HepG2 (cell line): ENCODE results near the gene MAGEB6. TPM values are rescaled to one million over a fixed set of nuclear protein-coding genes. Genes with fewer than 3 reads are reported as not detected.

Experiments used
- ATAC-seq: fragments of 200-7000 bp; cut with Tn5 transposase; 3 replicates; pipeline ENCODE4 v1.9.1; 2020; ENCODE audit warnings: mild to moderate bottlenecking, moderate library complexity
- BruUV-seq: library from RNA; stranded (reverse); fragments of 400-500 nt; replicated peaks from 2 replicates; lab custom pipeline; 2021; lab: Mats Ljungman, UMichigan
- CTCF ChIA-PET: fragments of 300-600 bp; formaldehyde crosslinking; extraction: SDS; loops from one replicate; lab custom pipeline; 2021; ENCODE audit warnings: low total read pairs, inconsistent platforms, low intra/inter-chr PET ratio; lab: Yijun Ruan, JAX
- POLR2A ChIA-PET: fragments of 350-600 bp; sonication (Branson Sonifier 250); formaldehyde crosslinking; loops from one replicate; lab custom pipeline; 2020; ENCODE audit warnings: antibody characterized with exemption, inconsistent platforms; lab: Yijun Ruan, JAX
- DNase-seq: peaks from one replicate; pipeline ENCODE4 v3.0.0-alpha.2; 2015; ENCODE audit warnings: low spot score
- FAIRE-seq: peaks from 3 replicates; lab custom pipeline; 2011; peaks lifted over from hg19 to GRCh38; lab: Jason Lieb, UNC
- H2AFZ ChIP-seq: one replicate; pipeline ENCODE4 v1.6.1; 2011; ENCODE audit warnings: low read length, inconsistent platforms
- H3K27ac ChIP-seq: fragments of 300-600 bp; 3 replicates; pipeline ENCODE4 v1.8.0; 2011; ENCODE audit warnings: mixed run types, mild to moderate bottlenecking, mixed read lengths, low read length, inconsistent platforms; ENCODE audit not compliant: insufficient read depth; ENCODE audit errors: extremely low read length
- H3K27me3 ChIP-seq, 2 experiments: fragments of 200-600 bp in 1 of 2; 2 replicates in 1 of 2; 3 replicates in 1 of 2; pipeline versions ENCODE4 v1.6.0 to v1.8.0; 2011; ENCODE audit warnings: low read length in 2 of 2, mild to moderate bottlenecking in 2 of 2, moderate library complexity in 2 of 2, inconsistent platforms in 1 of 2; ENCODE audit not compliant: insufficient read depth in 2 of 2, control insufficient read depth in 1 of 2
- H3K36me3 ChIP-seq, 2 experiments: fragments of 200-600 bp in 1 of 2; replicated peaks in 1 of 2; 2 replicates in 1 of 2; 3 replicates in 1 of 2; pipeline versions ENCODE4 v1.5.1 to v1.8.0; 2011; ENCODE audit warnings: low read length in 2 of 2, inconsistent platforms in 1 of 2; ENCODE audit not compliant: insufficient read depth in 2 of 2, control insufficient read depth in 1 of 2
- H3K4me1 ChIP-seq: 2 replicates; pipeline ENCODE4 v1.5.1; 2012; ENCODE audit warnings: low read length, inconsistent platforms; ENCODE audit not compliant: insufficient read depth
- H3K4me2 ChIP-seq: 2 replicates; pipeline ENCODE4 v1.6.0; 2011; ENCODE audit warnings: low read depth, low read length, inconsistent platforms
- H3K4me3 ChIP-seq, 3 experiments: fragments of 200-600 bp in 1 of 3; sonication (generic), shearing (Covaris generic) in 1 of 3; replicated peaks in 1 of 3; 2 replicates each; pipeline ENCODE4 v1.5.1; 2011 to 2016; ENCODE audit warnings: low read length in 3 of 3, inconsistent platforms in 2 of 3, low read depth in 2 of 3, mild to moderate bottlenecking in 2 of 3, control low read depth in 1 of 3, mixed read lengths in 1 of 3; ENCODE audit not compliant: insufficient read depth in 1 of 3
- H3K79me2 ChIP-seq: one replicate; pipeline ENCODE4 v1.6.1; 2011; ENCODE audit warnings: low read length, inconsistent platforms; ENCODE audit not compliant: insufficient read depth
- H3K9ac ChIP-seq: 2 replicates; pipeline ENCODE4 v1.6.0; 2011; ENCODE audit warnings: mild to moderate bottlenecking, low read depth, low read length, inconsistent platforms; ENCODE audit not compliant: insufficient read depth
- H3K9me3 ChIP-seq: 2 replicates; pipeline ENCODE4 v1.5.1; 2012; ENCODE audit warnings: mild to moderate bottlenecking, low read length
- H4K20me1 ChIP-seq: 2 replicates; pipeline ENCODE4 v1.6.0; 2011; ENCODE audit warnings: inconsistent platforms, mild to moderate bottlenecking, low read length, moderate library complexity; ENCODE audit not compliant: insufficient read depth
- DR1 ChIP-seq: sonication (generic); formaldehyde crosslinking; IDR thresholded peaks from 2 replicates; pipeline ENCODE4 v1.8.0; 2021; ENCODE audit warnings: mild to moderate bottlenecking, missing genetic modification reagents, inconsistent platforms
- MAZ ChIP-seq, 2 experiments: sonication (generic) in 1 of 2; formaldehyde crosslinking in 1 of 2; IDR thresholded peaks; 2 replicates each; pipeline versions ENCODE4 v1.5.0 to v1.6.1; 2012 to 2020; ENCODE audit warnings: low read depth in 2 of 2, mild to moderate bottlenecking in 2 of 2, borderline replicate concordance in 1 of 2, improper control_type of control experiment in 1 of 2, low read length in 1 of 2, missing genetic modification reagents in 1 of 2, moderate library complexity in 1 of 2
- MTF2 ChIP-seq: sonication (generic); formaldehyde crosslinking; IDR thresholded peaks from 2 replicates; pipeline ENCODE4 v1.5.0; 2020; ENCODE audit warnings: missing genetic modification reagents, borderline replicate concordance
- MZF1 ChIP-seq: sonication (generic); formaldehyde crosslinking; IDR thresholded peaks from 2 replicates; pipeline ENCODE4 v1.8.1; 2023; ENCODE audit warnings: mild to moderate bottlenecking, missing genetic modification reagents, borderline replicate concordance
- NFRKB ChIP-seq: fragments of 450-650 bp; IDR thresholded peaks from 2 replicates; pipeline ENCODE4 v1.6.1; 2017
- RELA ChIP-seq: sonication (generic); formaldehyde crosslinking; IDR thresholded peaks from 2 replicates; pipeline ENCODE4 v1.4.0; 2020; ENCODE audit warnings: missing genetic modification reagents
- USF2 ChIP-seq, 2 experiments: sonication (generic) in 1 of 2; formaldehyde crosslinking in 1 of 2; IDR thresholded peaks; 2 replicates each; pipeline versions ENCODE4 v1.5.1 to v1.6.1; 2011 to 2020; ENCODE audit warnings: borderline replicate concordance in 1 of 2, low read depth in 1 of 2, low read length in 1 of 2, mild to moderate bottlenecking in 1 of 2, missing genetic modification reagents in 1 of 2, moderate library complexity in 1 of 2
- ZC3H4 ChIP-seq: sonication (generic); formaldehyde crosslinking; IDR thresholded peaks from 2 replicates; pipeline ENCODE4 v1.4.0; 2020; ENCODE audit warnings: missing genetic modification reagents, borderline replicate concordance
- ZNF263 ChIP-seq: sonication (generic); formaldehyde crosslinking; IDR thresholded peaks from 2 replicates; pipeline ENCODE4 v1.4.0; 2020; ENCODE audit warnings: missing genetic modification reagents
- WGBS: methylation state at CpG from one replicate; pipeline ENCODE4 v1.1.6; 2017; ENCODE audit warnings: low lambda C conversion rate; 5-methylcytosine and 5-hydroxymethylcytosine counted together
- in situ Hi-C: cut with HindIII; loops from 2 replicates; pipeline ENCODE4 v1.10.0; 2017; ENCODE audit warnings: low pct_unique_long_range_greater_than_20kb; ENCODE audit not compliant: extremely low pct_ligation_motif_present
- intact Hi-C: fragments of 100-400 bp; cut with micrococcal nuclease; formaldehyde crosslinking; loops from one replicate; pipeline ENCODE4 v1.10.0; 2022; ENCODE audit not compliant: unreplicated experiment
- polyA plus RNA-seq, 8 experiments: library from polyadenylated mRNA; depleted of rRNA in 3 of 8; stranded (reverse) in 7 of 8; unstranded in 1 of 8; fragments of >200 nt; fragmentation: Illumina TruSeq in 4 of 8; extraction: Trizol in 4 of 8; gene quantifications; 2 replicates each; pipeline versions ENCODE4 v1.2.1 to v1.2.3, GENCODE V29; 2011 to 2016; ENCODE audit warnings: low read depth in 4 of 8, missing spikeins in 1 of 8, mixed read lengths in 1 of 8; ENCODE audit not compliant: insufficient read depth in 1 of 8
- total RNA-seq, 5 experiments: library from RNA; depleted of rRNA; stranded (reverse); fragments of >200 nt; fragmentation: Illumina TruSeq; extraction: Trizol; gene quantifications; 2 replicates each; pipeline ENCODE4 v1.2.3, GENCODE V29; 2016; ENCODE audit warnings: low read depth in 1 of 5
- TF ChIP-seq, protein P1 (sequence below): sonication (generic); formaldehyde crosslinking; IDR thresholded peaks from 2 replicates; pipeline ENCODE4 v1.9.0; 2021; ENCODE audit warnings: mild to moderate bottlenecking, missing genetic modification reagents
- TF ChIP-seq, protein P2 (sequence below): sonication (generic); formaldehyde crosslinking; conservative IDR thresholded peaks from 2 replicates; pipeline ENCODE4 v1.4.0; 2020; ENCODE audit warnings: missing genetic modification reagents

Gene MAGEB6
- total and polyA plus RNA-seq, 2 of the 13 experiments (the other 11 are each of a cell fraction or from before 2014, with no cell fraction given) = 0.04 TPM; not detected in 1

GRCh38 chrX:26208012-26208411 lies 15.8 kb downstream of the MAGEB6 start (continued):
- TF ChIP-seq, protein P1, sequence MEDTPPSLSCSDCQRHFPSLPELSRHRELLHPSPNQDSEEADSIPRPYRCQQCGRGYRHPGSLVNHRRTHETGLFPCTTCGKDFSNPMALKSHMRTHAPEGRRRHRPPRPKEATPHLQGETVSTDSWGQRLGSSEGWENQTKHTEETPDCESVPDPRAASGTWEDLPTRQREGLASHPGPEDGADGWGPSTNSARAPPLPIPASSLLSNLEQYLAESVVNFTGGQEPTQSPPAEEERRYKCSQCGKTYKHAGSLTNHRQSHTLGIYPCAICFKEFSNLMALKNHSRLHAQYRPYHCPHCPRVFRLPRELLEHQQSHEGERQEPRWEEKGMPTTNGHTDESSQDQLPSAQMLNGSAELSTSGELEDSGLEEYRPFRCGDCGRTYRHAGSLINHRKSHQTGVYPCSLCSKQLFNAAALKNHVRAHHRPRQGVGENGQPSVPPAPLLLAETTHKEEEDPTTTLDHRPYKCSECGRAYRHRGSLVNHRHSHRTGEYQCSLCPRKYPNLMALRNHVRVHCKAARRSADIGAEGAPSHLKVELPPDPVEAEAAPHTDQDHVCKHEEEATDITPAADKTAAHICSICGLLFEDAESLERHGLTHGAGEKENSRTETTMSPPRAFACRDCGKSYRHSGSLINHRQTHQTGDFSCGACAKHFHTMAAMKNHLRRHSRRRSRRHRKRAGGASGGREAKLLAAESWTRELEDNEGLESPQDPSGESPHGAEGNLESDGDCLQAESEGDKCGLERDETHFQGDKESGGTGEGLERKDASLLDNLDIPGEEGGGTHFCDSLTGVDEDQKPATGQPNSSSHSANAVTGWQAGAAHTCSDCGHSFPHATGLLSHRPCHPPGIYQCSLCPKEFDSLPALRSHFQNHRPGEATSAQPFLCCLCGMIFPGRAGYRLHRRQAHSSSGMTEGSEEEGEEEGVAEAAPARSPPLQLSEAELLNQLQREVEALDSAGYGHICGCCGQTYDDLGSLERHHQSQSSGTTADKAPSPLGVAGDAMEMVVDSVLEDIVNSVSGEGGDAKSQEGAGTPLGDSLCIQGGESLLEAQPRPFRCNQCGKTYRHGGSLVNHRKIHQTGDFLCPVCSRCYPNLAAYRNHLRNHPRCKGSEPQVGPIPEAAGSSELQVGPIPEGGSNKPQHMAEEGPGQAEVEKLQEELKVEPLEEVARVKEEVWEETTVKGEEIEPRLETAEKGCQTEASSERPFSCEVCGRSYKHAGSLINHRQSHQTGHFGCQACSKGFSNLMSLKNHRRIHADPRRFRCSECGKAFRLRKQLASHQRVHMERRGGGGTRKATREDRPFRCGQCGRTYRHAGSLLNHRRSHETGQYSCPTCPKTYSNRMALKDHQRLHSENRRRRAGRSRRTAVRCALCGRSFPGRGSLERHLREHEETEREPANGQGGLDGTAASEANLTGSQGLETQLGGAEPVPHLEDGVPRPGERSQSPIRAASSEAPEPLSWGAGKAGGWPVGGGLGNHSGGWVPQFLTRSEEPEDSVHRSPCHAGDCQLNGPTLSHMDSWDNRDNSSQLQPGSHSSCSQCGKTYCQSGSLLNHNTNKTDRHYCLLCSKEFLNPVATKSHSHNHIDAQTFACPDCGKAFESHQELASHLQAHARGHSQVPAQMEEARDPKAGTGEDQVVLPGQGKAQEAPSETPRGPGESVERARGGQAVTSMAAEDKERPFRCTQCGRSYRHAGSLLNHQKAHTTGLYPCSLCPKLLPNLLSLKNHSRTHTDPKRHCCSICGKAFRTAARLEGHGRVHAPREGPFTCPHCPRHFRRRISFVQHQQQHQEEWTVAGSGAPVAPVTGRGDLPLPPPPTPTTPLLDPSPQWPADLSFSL (CRISPR knock-in tag) = no peak
- TF ChIP-seq RELA (CRISPR knock-in tag) (no peak), ZC3H4 (no peak)

DNA sequence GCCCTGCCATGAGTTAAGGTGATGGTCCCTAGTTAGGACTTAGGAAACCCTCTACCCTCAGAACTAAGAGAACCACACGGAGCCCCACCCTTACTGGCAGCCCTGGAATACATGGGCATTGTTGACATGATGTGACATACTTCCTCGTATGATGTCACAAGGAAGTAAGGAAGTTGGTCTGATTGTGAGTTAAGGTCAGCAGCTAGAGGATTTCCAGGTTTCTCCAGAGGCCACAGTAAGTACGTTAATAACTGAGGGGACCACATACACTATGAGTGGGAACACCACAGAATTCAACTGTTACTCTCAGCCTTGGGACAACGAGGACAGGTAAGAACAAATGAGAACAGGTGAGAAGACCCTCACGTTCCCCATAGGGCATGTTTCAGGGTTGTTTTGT lies 23.6 kb downstream of the MAGEB6 start, which contains the start of gene MAGEB5:
Gene MAGEB5, plus strand, starts transcription at position 301 of the 400 bp plus-strand sequence. CDS start 1,133 bp downstream, outside the sequence.
- 6% methylated on average over 4 of the region's 5 CpGs for WGBS
- Histone ChIP-seq H2AFZ (no peak within 1 kb of the TSS), H3K27ac (no peak within 1 kb of the TSS), H3K79me2 (no peaks in the 10 kb centered on the region), H3K9ac (no peak within 1 kb of the TSS), H3K4me1 (no peaks in the 10 kb centered on the region), H3K36me3 (no peaks in the 10 kb centered on the region), H3K4me2 (no peak within 1 kb of the TSS), H3K4me3 (no peak within 1 kb of the TSS), H4K20me1 (no peaks in the 10 kb centered on the region), H3K9me3 (peaks cover 9% of the 10 kb centered on the region; the same call in 1 of the 2 replicates), H3K27me3 (no peaks in the 10 kb centered on the region)
- ChIA-PET CTCF (no interaction called here), POLR2A (no interaction called here)
- BruUV-seq = no TSS peak
- DNase-seq (no peak), ATAC-seq (no peak), FAIRE-seq (no peak)
- intact Hi-C loops (no loop called here), in situ Hi-C loops (no loop called here)
- TF ChIP-seq MAZ (IDR thresholded peaks at IDR 0.05; ENCODE audit: borderline replicate concordance, low read depth, low read length) = no peak
- TF ChIP-seq MAZ (CRISPR knock-in tag; IDR thresholded peaks at IDR 0.05; ENCODE audit: low read depth) = no peak
- TF ChIP-seq MZF1 (CRISPR knock-in tag) = no peak
- no peak for TF ChIP-seq NFRKB
- TF ChIP-seq USF2 (IDR thresholded peaks at IDR 0.05; ENCODE audit: low read depth, low read length) = no peak
- no peak for TF ChIP-seq USF2 (CRISPR knock-in tag; IDR thresholded peaks at IDR 0.05; ENCODE audit: borderline replicate concordance)
- no peak for TF ChIP-seq ZNF263
- TF ChIP-seq MTF2 (CRISPR knock-in tag) = no peak
- TF ChIP-seq DR1 (CRISPR knock-in tag) = no peak
- TF ChIP-seq, protein P2, sequence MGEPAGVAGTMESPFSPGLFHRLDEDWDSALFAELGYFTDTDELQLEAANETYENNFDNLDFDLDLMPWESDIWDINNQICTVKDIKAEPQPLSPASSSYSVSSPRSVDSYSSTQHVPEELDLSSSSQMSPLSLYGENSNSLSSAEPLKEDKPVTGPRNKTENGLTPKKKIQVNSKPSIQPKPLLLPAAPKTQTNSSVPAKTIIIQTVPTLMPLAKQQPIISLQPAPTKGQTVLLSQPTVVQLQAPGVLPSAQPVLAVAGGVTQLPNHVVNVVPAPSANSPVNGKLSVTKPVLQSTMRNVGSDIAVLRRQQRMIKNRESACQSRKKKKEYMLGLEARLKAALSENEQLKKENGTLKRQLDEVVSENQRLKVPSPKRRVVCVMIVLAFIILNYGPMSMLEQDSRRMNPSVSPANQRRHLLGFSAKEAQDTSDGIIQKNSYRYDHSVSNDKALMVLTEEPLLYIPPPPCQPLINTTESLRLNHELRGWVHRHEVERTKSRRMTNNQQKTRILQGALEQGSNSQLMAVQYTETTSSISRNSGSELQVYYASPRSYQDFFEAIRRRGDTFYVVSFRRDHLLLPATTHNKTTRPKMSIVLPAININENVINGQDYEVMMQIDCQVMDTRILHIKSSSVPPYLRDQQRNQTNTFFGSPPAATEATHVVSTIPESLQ = no peak
